K562 (cell line): Measurements from ENCODE around the gene HNRNPU. TPM values are rescaled to one million over a fixed set of nuclear protein-coding genes. Genes with fewer than 3 reads are reported as not detected.

ENCODE experiments used
- BDP1 ChIP-seq: IDR thresholded peaks from 3 replicates; pipeline ENCODE4 v1.6.1; 2011; ENCODE audit not compliant: insufficient read length, insufficient read depth
- CTBP1 ChIP-seq: fragments of 450-650 bp; IDR thresholded peaks from 2 replicates; pipeline ENCODE4 v1.6.1; 2016; ENCODE audit warnings: borderline replicate concordance
- FOXA1 ChIP-seq: fragments of 450-650 bp; IDR thresholded peaks from 2 replicates; pipeline ENCODE4 v1.6.1; 2016; ENCODE audit warnings: mild to moderate bottlenecking, borderline replicate concordance
- HMBOX1 ChIP-seq: sonication (generic); IDR thresholded peaks from 2 replicates; pipeline ENCODE4 v1.6.1; 2016
- JUNB ChIP-seq: fragments of 450-650 bp; formaldehyde crosslinking; conservative IDR thresholded peaks from 2 replicates; pipeline ENCODE4 v1.4.0; 2020; ENCODE audit warnings: mild to moderate bottlenecking
- JUND ChIP-seq, 2 experiments: IDR thresholded peaks; 2 replicates in 1 of 2; 3 replicates in 1 of 2; pipeline ENCODE4 v1.6.1; 2011; ENCODE audit warnings: borderline replicate concordance in 2 of 2, low read depth in 2 of 2, low read length in 2 of 2, improper control_type of control experiment in 1 of 2, missing biosample characterization in 1 of 2, missing genetic modification characterization in 1 of 2, missing genetic modification reagents in 1 of 2
- LEF1 ChIP-seq: fragments of 450-650 bp; IDR thresholded peaks from 2 replicates; pipeline ENCODE4 v1.6.1; 2016; ENCODE audit warnings: mild to moderate bottlenecking
- MXI1 ChIP-seq: IDR thresholded peaks from 2 replicates; pipeline ENCODE4 v1.6.1; 2011; ENCODE audit warnings: low read depth, mild to moderate bottlenecking, improper control_type of control experiment, low read length
- NFE2 ChIP-seq: IDR thresholded peaks from 2 replicates; pipeline ENCODE4 v1.6.1; 2014; ENCODE audit warnings: antibody characterized with exemption, low read depth
- NFE2L1 ChIP-seq: fragments of 450-650 bp; IDR thresholded peaks from 2 replicates; pipeline ENCODE4 v1.6.1; 2016; ENCODE audit warnings: missing genetic modification characterization, low read depth, mild to moderate bottlenecking, missing compliant biosample characterization, moderate library complexity, borderline replicate concordance
- PHF20 ChIP-seq: fragments of 450-650 bp; IDR thresholded peaks from 2 replicates; pipeline ENCODE4 v1.6.1; 2018; ENCODE audit not compliant: partially characterized antibody
- POLR2AphosphoS5 ChIP-seq: IDR thresholded peaks from 2 replicates; pipeline ENCODE4 v1.6.1; 2011; ENCODE audit warnings: mild to moderate bottlenecking, low read depth, low read length, moderate library complexity; ENCODE audit not compliant: control insufficient read depth, insufficient read depth
- RBFOX2 ChIP-seq: fragments of 200-400 bp; formaldehyde crosslinking; IDR thresholded peaks from 2 replicates; pipeline ENCODE4 v1.6.1; 2017; ENCODE audit warnings: low read depth, mild to moderate bottlenecking, low read length, moderate library complexity
- RBM25 ChIP-seq: fragments of 200-400 bp; formaldehyde crosslinking; IDR thresholded peaks from 2 replicates; pipeline ENCODE4 v1.6.1; 2018; ENCODE audit warnings: low read length, low read depth, moderate library complexity; ENCODE audit not compliant: severe bottlenecking
- SMARCE1 ChIP-seq: fragments of 450-650 bp; IDR thresholded peaks from 2 replicates; pipeline ENCODE4 v1.7.1; 2016; ENCODE audit warnings: mild to moderate bottlenecking
- STAT5A ChIP-seq: IDR thresholded peaks from 2 replicates; pipeline ENCODE4 v1.6.1; 2012; ENCODE audit warnings: low read length, inconsistent platforms, borderline replicate concordance
- TCF3 ChIP-seq: sonication (generic); formaldehyde crosslinking; IDR thresholded peaks from 2 replicates; pipeline ENCODE4 v1.4.0; 2020; ENCODE audit warnings: mild to moderate bottlenecking, missing genetic modification reagents
- TEAD1 ChIP-seq, 2 experiments: fragments of 450-650 bp in 1 of 2; sonication (generic) in 1 of 2; formaldehyde crosslinking; IDR thresholded peaks; 2 replicates each; pipeline versions ENCODE4 v1.4.0 to v1.8.0; 2020 to 2022; ENCODE audit warnings: mild to moderate bottlenecking in 2 of 2, missing genetic modification reagents in 1 of 2
- THRB ChIP-seq: fragments of 450-650 bp; formaldehyde crosslinking; conservative IDR thresholded peaks from 2 replicates; pipeline ENCODE4 v1.4.0; 2022; ENCODE audit warnings: mild to moderate bottlenecking, missing genetic modification characterization
- ZKSCAN1 ChIP-seq: fragments of 150-350 bp; IDR thresholded peaks from 2 replicates; pipeline ENCODE4 v1.6.1; 2016; ENCODE audit warnings: low read depth, low read length
- ZNF124 ChIP-seq: sonication (generic); formaldehyde crosslinking; IDR thresholded peaks from 2 replicates; pipeline ENCODE4 v1.8.1; 2022; ENCODE audit warnings: missing genetic modification reagents
- ZNF184 ChIP-seq: sonication (generic); formaldehyde crosslinking; IDR thresholded peaks from 2 replicates; pipeline ENCODE4 v1.5.0; 2020; ENCODE audit warnings: missing genetic modification reagents
- ZNF507 ChIP-seq: conservative IDR thresholded peaks from 2 replicates; pipeline ENCODE4 v1.6.1; 2017; ENCODE audit warnings: missing genetic modification characterization, missing compliant biosample characterization
- ZNF699 ChIP-seq: fragments of 250-450 bp; sonication (Bioruptor Pico); IDR thresholded peaks from 2 replicates; pipeline ENCODE4 v1.8.0; 2021; ENCODE audit warnings: mild to moderate bottlenecking, moderate library complexity; ENCODE audit not compliant: insufficient replicate concordance
- ZNF740 ChIP-seq, 3 experiments: fragments of 200-800 bp in 1 of 3; sonication (Bioruptor generic) in 1 of 3; sonication (generic) in 1 of 3; formaldehyde crosslinking in 1 of 3; IDR thresholded peaks; 2 replicates each; pipeline versions ENCODE4 v1.6.1 to v1.8.0; 2016 to 2022; ENCODE audit warnings: mild to moderate bottlenecking in 2 of 3, missing compliant biosample characterization in 2 of 3, missing genetic modification characterization in 2 of 3, missing genetic modification reagents in 1 of 3
- polyA plus RNA-seq, 8 experiments: library from polyadenylated mRNA; depleted of rRNA in 4 of 8; stranded (reverse) in 5 of 8; unstranded in 3 of 8; fragments of >200 nt; fragmentation: Nextera tagmentation in 2 of 8; fragmentation: Illumina TruSeq in 1 of 8; extraction: Ambion mirVana in 2 of 8; extraction: Trizol in 1 of 8; gene quantifications; 2 replicates each; pipeline versions ENCODE4 v1.2.1 to v1.2.3, GENCODE V29; 2011 to 2014; ENCODE audit warnings: inconsistent platforms in 1 of 8, missing spikeins in 1 of 8
- total RNA-seq, 7 experiments: library from RNA; depleted of rRNA in 6 of 7; stranded (reverse); fragments of >200 nt in 6 of 7; fragmentation: Illumina TruSeq in 2 of 7; extraction: Trizol in 2 of 7; gene quantifications; 2 replicates each; pipeline versions ENCODE4 v1.2.1 to v1.2.3, GENCODE V29; 2011 to 2021; ENCODE audit warnings: low replicate concordance in 1 of 7

Gene HNRNPU
- total and polyA plus RNA-seq, 9 of the 15 experiments (the other 6 are each of a cell fraction or from before 2014, with no cell fraction given): 159 to 777 (median 577) TPM

GRCh38 chr1:244862699-244863490, 1.4 kb downstream of the HNRNPU start (continued):
- TF ChIP-seq ZNF184 (CRISPR knock-in tag) (no peak), HMBOX1 (no peak), NFE2L1 (no peak), RBM25 (no peak), MXI1 (peak; percentile 97), LEF1 (peak; percentile 25; the same call in 1 of the 2 replicates), BDP1 (no peak), NFE2 (no peak), ZNF740 (CRISPR knock-in tag; IDR thresholded peaks at IDR 0.05) (peak; percentile 80), ZNF740 (tag; IDR thresholded peaks at IDR 0.05) (peak in 1 of 2 experiments; percentile 80; a peak in 1 of 4 replicates), ZKSCAN1 (no peak; the same call in 1 of the 2 replicates), TEAD1 (CRISPR knock-in tag; IDR thresholded peaks at IDR 0.05) (peak; percentile 4 to 27; a peak in 2 of 4 replicates), CTBP1 (peak; percentile 82; the same call in 1 of the 2 replicates), FOXA1 (peak; percentile 14; the same call in 1 of the 2 replicates), PHF20 (no peak), POLR2AphosphoS5 (peak; percentile 87), JUNB (CRISPR knock-in tag) (0 out of 2 replicates have a peak, but pooled peaks have one; percentile 14), ZNF124 (no peak), STAT5A (no peak), THRB (0 out of 2 replicates have a peak, but pooled peaks have one; percentile 54), SMARCE1 (no peak), TCF3 (CRISPR knock-in tag) (no peak; the same call in none of the 2 replicates), ZNF507 (tag) (no peak), RBFOX2 (peak; percentile 67), JUND (IDR thresholded peaks at IDR 0.05; ENCODE audit: borderline replicate concordance, low read depth, low read length) (peak; percentile 92), JUND (tag; IDR thresholded peaks at IDR 0.05; ENCODE audit: borderline replicate concordance, low read depth, low read length) (peak; percentile 73; the same call in 1 of the 3 replicates), ZNF699 (CRISPR knock-in tag) (no peak)
